SU-DHL-6 (cell line): ENCODE measurements around the gene ADAMTS12.

ENCODE experiments used
- H2AFZ ChIP-seq: fragments of 200-600 bp; sonication (generic); 2 replicates; pipeline ENCODE4 v1.6.1; 2014; ENCODE audit warnings: low read depth, mild to moderate bottlenecking, moderate library complexity, mixed read lengths, antibody characterized with exemption, low read length; ENCODE audit not compliant: severe bottlenecking
- H3F3A ChIP-seq: fragments of 200-600 bp; shearing (Covaris generic); 2 replicates; pipeline ENCODE4 v1.6.0; 2016; ENCODE audit warnings: antibody characterized with exemption, mild to moderate bottlenecking; ENCODE audit not compliant: insufficient read depth
- H3K27ac ChIP-seq: fragments of 200-600 bp; sonication (generic); 2 replicates; pipeline ENCODE4 v1.5.1; 2016; ENCODE audit warnings: low read depth, mild to moderate bottlenecking, low read length, moderate library complexity, mixed read lengths
- H3K27me3 ChIP-seq: fragments of 200-600 bp; sonication (generic), shearing (Covaris generic); 2 replicates; pipeline ENCODE4 v1.6.0; 2014; ENCODE audit warnings: mild to moderate bottlenecking, low read length
- H3K36me3 ChIP-seq: fragments of 200-600 bp; sonication (generic); 2 replicates; pipeline ENCODE4 v1.6.1; 2014; ENCODE audit warnings: mild to moderate bottlenecking, low read length, mixed read lengths
- H3K4me2 ChIP-seq: fragments of 300-600, 200-600 bp; shearing (Covaris generic), sonication (generic); 2 replicates; pipeline ENCODE4 v1.6.0; 2014; ENCODE audit warnings: low read length, low read depth, mild to moderate bottlenecking; ENCODE audit not compliant: poor library complexity, severe bottlenecking
- H3K4me3 ChIP-seq: fragments of 200-600 bp; sonication (generic); 2 replicates; pipeline ENCODE4 v1.5.1; 2014; ENCODE audit warnings: antibody characterized with exemption, low read length, mild to moderate bottlenecking, mixed read lengths; ENCODE audit not compliant: insufficient read depth, poor library complexity, severe bottlenecking
- H3K79me2 ChIP-seq: fragments of 200-600 bp; sonication (generic); 2 replicates; pipeline ENCODE4 v1.6.1; 2014; ENCODE audit warnings: mild to moderate bottlenecking, low read length, moderate library complexity; ENCODE audit not compliant: insufficient read depth
- H3K9ac ChIP-seq: fragments of 200-600 bp; sonication (generic); 2 replicates; pipeline ENCODE4 v1.7.0; 2014; ENCODE audit warnings: mild to moderate bottlenecking, low read length
- H3K9me2 ChIP-seq: fragments of 200-600 bp; sonication (generic); replicated peaks from 2 replicates; pipeline ENCODE4 v1.6.1; 2014; ENCODE audit warnings: low read length; ENCODE audit not compliant: insufficient read depth
- H3K9me3 ChIP-seq: fragments of 200-600 bp; sonication (generic); 2 replicates; pipeline ENCODE4 v1.6.1; 2014; ENCODE audit warnings: low read length, mixed read lengths; ENCODE audit not compliant: insufficient read depth
- H4K20me1 ChIP-seq: fragments of 200-600 bp; sonication (generic); 2 replicates; pipeline ENCODE4 v1.6.1; 2014; ENCODE audit warnings: low read depth, mild to moderate bottlenecking, antibody characterized with exemption, low read length, moderate library complexity, mixed read lengths
- CTCF ChIP-seq: fragments of 200-600 bp; sonication (generic); IDR thresholded peaks from one replicate; pipeline ENCODE4 v1.5.1; 2017; ENCODE audit warnings: antibody characterized with exemption, mild to moderate bottlenecking, low read length, moderate library complexity; ENCODE audit not compliant: insufficient read depth, poor library complexity, severe bottlenecking
- EZH2phosphoT487 ChIP-seq: fragments of 200-600 bp; sonication (generic), shearing (Covaris generic); conservative IDR thresholded peaks from 2 replicates; pipeline ENCODE4 v1.6.1; 2018; ENCODE audit warnings: mild to moderate bottlenecking, antibody characterized with exemption, low read length, moderate library complexity, mixed read lengths

The ADAMTS12 gene

GRCh38 chr5:33748754-33749153 is 143.0 kb downstream of the ADAMTS12 start:
- Histone ChIP-seq H3K36me3 (no peaks in the 10 kb centered on the region), H3K9ac (no peak overlapping the region), H4K20me1 (no peaks in the 10 kb centered on the region), H3F3A (no peaks in the 10 kb centered on the region), H2AFZ (no peak overlapping the region), H3K4me3 (no peak overlapping the region), H3K79me2 (no peaks in the 10 kb centered on the region), H3K9me2 (no peaks in the 10 kb centered on the region), H3K4me2 (no peak overlapping the region), H3K27ac (no peak overlapping the region), H3K9me3 (no peaks in the 10 kb centered on the region), H3K27me3 (no peaks in the 10 kb centered on the region)
- TF ChIP-seq EZH2phosphoT487 = no peak
- TF ChIP-seq CTCF = no peak

DNA sequence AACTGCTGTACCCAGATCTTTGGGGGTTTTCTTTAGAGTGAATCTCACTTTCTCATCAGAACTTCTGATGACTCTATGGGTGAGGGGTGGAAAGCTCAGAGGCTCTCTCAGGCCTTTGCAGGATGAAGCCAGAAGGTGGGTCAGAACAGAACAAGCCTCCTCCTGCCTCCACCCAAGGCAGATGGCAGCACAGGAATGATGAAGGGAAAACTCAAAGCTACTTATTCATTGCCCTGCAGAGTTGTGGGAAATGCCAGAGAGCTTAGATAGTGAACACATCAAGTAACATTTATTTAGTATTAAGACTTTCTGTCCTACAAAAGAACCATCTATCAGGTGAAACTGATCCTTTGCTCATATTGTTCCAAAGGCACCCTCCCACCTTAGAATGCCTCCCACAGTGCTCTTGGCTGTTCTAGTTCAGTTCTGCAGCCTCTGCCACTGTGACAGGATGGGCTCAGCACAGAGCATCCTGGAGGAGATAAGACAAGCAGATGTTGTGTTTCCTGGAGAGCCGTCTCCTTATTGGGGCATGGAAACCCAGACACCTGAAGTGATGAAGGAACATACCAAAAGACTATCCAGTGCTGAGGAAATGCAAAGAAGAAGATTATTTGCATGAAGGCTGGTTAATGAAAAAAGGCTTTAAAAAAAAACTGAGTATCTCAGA is 146.6 kb downstream of the ADAMTS12 start:
- H3K79me2 ChIP-seq = no peaks in the 10 kb centered on the region
- H3K4me3 ChIP-seq = no peak overlapping the region
- no peaks in the 10 kb centered on the region for H3K36me3 ChIP-seq
- no peaks in the 10 kb centered on the region for H3F3A ChIP-seq
- H3K9ac ChIP-seq = no peak overlapping the region
- no peaks in the 10 kb centered on the region for H3K9me2 ChIP-seq
- H3K27me3 ChIP-seq = no peaks in the 10 kb centered on the region
- H4K20me1 ChIP-seq = no peaks in the 10 kb centered on the region
- H3K27ac ChIP-seq = no peak overlapping the region
- no peak for TF ChIP-seq EZH2phosphoT487
- TF ChIP-seq CTCF = no peak
- no peaks in the 10 kb centered on the region for H3K9me3 ChIP-seq
- no peak overlapping the region for H3K4me2 ChIP-seq
- H2AFZ ChIP-seq = no peak overlapping the region

GRCh38 chr5:33743099-33743498 is 148.7 kb downstream of the ADAMTS12 start:
- H4K20me1 ChIP-seq = no peaks in the 10 kb centered on the region
- no peak overlapping the region for H3K4me3 ChIP-seq
- H3K27ac ChIP-seq = no peak overlapping the region
- no peaks in the 10 kb centered on the region for H3K27me3 ChIP-seq
- no peaks in the 10 kb centered on the region for H3K79me2 ChIP-seq
- no peak overlapping the region for H2AFZ ChIP-seq
- no peaks in the 10 kb centered on the region for H3K9me3 ChIP-seq
- H3K36me3 ChIP-seq = no peaks in the 10 kb centered on the region
- H3F3A ChIP-seq = no peaks in the 10 kb centered on the region
- TF ChIP-seq EZH2phosphoT487 = no peak
- H3K9me2 ChIP-seq = no peaks in the 10 kb centered on the region
- no peak overlapping the region for H3K4me2 ChIP-seq
- H3K9ac ChIP-seq = no peak overlapping the region

- no peak overlapping the region for H3K9ac ChIP-seq
- H3K27ac ChIP-seq = no peak overlapping the region
- no peak overlapping the region for H3K4me2 ChIP-seq
- TF ChIP-seq EZH2phosphoT487 (no peak), CTCF (no peak)
- H3K9me2 ChIP-seq = no peaks in the 10 kb centered on the region
- no peak overlapping the region for H2AFZ ChIP-seq
- no peaks in the 10 kb centered on the region for H3K36me3 ChIP-seq
- H3K9me3 ChIP-seq = no peaks in the 10 kb centered on the region
- no peak overlapping the region for H3K4me3 ChIP-seq
- no peaks in the 10 kb centered on the region for H3K27me3 ChIP-seq
- no peaks in the 10 kb centered on the region for H3F3A ChIP-seq
- H4K20me1 ChIP-seq = no peaks in the 10 kb centered on the region
- no peaks in the 10 kb centered on the region for H3K79me2 ChIP-seq
Measured at GRCh38 chr5:33742181-33742580, 149.6 kb downstream of the ADAMTS12 start.
